HG02763 (cell line): Measurements from ENCODE around the gene ACVR1C.
A peak's percentile ranks its signal among the peaks of the same experiment; 100 is the strongest.

Experiments
- ATAC-seq: cut with Tn5 transposase; IDR thresholded peaks from one replicate; pipeline ENCODE4 v1.9.1; 2021; ENCODE audit warnings: mild to moderate bottlenecking, moderate library complexity; ENCODE audit not compliant: unreplicated experiment

Gene ACVR1C

DNA sequence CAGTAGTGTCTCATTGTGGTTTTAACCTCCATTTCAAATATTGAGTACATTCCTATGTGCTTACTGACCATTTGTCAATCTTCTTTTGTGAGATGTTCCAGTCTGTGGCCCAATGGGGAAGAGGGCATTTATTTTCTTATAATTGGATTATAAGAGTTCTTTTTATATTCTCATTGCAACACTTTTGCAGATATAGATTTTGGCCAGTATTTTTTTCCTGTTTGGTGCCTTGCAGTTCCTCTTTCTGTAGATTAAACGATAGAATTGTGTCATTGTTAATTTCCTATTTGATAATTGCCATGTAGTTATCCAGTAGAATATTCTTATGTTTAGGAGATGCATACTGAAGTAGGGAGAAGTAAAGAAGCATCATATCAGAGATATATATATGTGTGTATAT is 128.3 kb downstream of the ACVR1C start:
- ATAC-seq = no peak

DNA sequence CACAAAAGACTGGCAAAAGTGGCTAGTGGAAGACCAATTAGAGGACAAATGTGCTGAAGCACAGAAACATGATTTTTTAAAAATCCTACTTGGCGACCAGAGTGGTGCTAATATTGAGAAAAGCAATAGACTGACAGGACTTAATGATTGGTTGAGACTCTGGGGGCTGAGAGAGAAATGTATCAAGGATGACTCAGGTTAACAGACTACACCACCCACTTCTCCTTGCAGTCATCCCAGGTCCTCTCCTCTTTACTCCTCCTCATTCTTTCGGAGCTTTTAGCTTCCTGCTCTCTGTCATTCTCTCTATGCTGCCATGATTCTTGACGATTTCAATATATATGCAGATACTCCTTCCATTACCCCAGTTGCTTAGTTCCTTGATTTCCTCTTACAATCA is 130.2 kb downstream of the ACVR1C start:
- ATAC-seq = no peak

DNA sequence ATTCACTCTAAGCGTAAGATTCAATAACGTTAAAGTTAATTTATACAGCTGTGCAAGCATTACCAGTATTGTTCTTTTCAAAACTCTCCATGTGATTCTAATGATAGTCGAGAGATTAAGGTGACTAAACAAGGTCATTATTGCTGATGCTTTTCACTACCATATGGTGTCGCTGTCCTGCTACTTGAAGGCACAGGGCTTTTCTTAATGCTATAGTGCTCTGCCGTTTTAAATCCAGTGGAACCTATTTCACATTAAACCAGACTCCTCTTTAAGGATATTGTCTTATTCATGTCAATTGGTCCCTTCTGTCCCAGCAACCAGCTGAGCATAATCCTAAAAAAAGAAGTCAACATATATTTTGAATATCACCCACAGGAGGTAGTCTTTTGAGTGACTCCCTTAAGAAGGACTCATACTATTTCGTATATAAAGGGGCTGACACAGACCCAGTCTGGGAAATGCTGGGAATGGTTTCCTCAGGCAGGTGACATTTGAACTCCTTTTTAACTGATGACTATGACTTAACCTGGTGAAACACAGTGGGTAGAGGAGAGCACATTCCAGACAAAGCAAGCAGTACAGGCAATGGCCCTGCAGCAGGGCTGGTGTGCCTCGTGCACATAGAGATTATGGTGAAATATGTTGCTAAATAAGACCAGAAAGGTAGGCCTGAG is 130.9 kb downstream of the ACVR1C start:
- peak; percentile 84 for ATAC-seq

DNA sequence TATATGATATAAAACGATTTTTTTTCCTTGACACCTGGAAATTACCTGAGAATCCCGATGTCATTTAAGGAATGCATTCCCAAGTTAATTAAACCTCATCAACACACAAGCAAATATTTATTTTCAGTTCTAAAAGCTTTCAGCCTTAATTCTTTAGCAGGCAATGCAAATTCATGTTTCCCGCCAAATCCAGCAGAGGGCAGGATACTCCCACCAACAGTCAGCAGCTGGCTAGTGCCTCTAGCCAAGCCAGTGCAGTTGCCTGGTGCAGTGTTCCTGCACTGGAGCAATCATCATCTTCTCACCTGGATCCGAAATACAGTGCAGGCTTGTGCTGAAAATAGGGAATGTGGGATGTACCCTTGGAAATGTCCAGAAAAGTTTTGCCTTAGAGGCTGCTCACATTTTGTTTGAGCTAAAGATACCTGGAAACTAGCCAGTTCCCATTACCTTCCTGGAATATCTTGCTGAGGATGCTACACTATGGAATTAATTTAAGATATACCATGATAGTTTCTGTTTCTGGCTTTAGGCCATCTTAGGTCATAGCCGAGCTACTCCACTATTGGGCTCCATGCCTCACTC is 136.4 kb downstream of the ACVR1C start:
- peak; percentile 97 for ATAC-seq

DNA sequence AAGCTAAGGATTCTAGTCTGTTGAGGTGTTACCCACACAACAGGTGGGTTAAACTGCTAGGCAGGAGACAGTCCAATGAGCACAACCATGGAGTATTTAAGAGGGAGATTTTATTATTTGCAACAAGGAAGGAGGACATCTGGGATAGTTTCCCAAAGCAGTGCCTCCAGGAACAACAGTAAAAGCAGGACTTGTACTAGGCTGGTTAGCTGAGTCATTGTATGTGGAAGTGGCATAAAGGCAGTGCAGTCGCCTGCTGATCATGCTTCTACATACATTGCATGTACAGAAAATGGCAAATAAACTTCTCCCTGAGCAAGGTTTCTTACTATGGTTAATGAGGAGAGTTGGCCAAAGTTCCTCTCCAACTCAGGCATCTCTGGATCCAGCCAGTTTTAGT is 138.7 kb downstream of the ACVR1C start:
- ATAC-seq = no peak

DNA sequence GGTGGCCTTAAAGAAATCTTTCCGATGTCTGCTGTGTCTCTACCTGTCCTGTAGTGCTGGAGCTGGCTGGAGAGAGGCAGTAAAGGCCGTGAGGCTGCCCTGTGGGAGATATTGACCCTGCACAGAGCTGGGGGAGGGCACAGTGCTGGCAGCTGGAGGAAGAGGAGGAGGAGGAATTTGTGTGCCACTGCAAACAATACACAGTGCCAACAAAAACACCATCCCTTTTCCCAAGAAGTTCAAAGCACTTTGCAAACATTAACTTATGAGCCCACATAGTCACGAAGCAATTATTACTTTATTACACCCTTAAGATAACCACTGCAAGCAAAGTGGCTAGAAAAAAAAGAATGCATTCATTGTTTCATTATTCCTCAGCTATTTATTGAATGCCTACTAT is 139.8 kb downstream of the ACVR1C start:
- ATAC-seq = no peak

DNA sequence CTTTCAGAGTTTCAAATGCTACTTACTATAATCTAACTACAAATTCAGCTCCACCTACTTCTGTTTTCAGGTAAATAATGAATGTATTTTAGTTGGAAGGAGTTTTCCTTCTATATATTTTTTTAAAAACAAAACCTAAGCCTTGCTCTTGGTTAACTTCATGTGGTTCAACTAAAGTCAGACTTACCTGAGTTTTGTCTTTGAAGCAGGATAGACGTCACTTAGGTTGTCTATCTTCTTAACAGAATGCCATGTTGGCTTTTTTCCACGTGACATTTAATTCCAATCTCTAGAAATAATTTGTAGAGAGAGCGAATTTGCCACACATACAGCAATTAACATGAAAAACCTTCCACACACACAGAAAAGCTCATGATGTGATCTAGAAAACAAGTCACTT is 140.9 kb downstream of the ACVR1C start:
- no peak for ATAC-seq

DNA sequence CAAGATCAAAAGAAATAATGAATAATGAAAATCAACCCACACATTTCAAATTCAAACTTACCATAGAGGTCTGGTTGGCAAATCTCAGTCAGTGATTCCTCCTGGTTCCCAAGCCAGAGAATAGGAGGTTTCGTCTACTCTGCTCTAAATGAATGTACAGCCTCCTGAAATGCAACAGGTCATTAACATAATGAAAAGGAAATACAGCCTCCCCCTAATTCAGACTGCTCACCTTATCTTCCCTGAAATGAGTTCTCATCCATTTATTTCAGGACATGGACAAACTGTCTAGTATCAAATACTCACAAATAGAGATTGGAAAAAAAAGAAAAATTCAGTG is 141.4 kb downstream of the ACVR1C start:
- no peak for ATAC-seq

DNA sequence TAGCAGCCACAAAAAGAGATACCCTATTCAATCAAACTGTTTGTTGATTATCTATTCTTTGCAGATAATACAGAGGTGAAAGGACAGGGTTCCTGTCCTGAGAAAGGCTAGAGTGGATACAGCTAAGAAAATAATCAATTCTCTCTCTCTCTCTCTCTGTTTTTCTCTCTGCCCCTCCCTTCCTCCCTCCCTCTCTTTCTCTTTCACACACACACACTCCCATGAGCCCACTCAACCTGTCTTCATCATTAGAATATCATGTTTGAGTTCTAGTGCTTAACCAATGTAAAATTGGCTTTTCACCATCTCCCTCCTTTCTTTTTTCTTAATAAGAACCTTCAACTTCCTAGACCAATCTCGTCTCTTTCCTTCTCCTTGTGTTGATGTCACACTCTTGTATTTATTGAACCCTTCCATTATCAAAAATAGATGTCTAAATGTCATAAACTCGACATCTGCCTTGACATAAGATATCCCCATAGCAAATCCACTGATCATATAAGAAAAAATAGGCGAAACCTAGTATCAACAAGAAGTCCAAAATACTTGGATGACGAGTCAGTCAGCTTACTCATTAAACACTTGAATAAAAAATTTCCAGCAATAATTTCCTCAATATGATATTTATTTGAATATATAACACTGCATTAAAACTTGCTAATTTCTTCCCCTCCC is 141.9 kb downstream of the ACVR1C start:
- no peak for ATAC-seq

DNA sequence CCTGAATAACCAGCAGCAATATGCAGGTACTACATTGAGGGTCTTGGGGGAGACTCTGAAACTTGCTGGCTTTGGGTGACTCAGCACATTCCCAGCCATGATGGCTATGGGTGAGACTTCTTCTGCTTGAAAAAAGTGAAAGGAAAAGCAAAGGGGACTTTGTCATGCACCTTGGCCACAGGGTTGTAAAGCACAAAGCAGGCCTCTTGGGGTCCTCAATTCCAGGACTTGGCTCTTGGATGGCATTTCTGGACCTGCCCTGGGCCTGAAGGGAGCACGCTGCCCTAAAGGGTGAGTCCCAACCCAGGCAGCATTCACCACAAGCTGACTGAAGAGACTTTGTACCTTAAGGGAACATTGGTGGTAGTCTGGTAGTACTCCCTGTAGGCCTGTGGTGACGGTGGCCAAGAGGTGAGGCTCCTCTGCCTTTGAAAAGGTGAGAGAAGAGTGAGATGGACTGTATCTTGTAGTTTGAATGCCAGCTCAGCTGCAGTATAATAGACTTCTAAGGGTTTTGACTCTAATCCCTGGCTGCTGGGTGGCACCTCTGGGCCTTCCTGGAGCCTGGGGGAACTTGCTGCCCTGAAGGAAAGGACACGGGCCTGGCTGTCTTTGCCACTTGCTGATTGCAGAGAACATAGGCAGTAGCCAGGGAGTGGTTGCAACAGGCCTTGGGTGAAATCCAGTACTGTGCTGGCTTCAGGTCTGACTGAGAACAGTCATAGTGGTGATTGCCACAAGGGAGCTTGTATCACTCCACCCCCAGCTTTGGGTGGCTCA is 148.3 kb downstream of the ACVR1C start:
- ATAC-seq = peak; percentile 77

DNA sequence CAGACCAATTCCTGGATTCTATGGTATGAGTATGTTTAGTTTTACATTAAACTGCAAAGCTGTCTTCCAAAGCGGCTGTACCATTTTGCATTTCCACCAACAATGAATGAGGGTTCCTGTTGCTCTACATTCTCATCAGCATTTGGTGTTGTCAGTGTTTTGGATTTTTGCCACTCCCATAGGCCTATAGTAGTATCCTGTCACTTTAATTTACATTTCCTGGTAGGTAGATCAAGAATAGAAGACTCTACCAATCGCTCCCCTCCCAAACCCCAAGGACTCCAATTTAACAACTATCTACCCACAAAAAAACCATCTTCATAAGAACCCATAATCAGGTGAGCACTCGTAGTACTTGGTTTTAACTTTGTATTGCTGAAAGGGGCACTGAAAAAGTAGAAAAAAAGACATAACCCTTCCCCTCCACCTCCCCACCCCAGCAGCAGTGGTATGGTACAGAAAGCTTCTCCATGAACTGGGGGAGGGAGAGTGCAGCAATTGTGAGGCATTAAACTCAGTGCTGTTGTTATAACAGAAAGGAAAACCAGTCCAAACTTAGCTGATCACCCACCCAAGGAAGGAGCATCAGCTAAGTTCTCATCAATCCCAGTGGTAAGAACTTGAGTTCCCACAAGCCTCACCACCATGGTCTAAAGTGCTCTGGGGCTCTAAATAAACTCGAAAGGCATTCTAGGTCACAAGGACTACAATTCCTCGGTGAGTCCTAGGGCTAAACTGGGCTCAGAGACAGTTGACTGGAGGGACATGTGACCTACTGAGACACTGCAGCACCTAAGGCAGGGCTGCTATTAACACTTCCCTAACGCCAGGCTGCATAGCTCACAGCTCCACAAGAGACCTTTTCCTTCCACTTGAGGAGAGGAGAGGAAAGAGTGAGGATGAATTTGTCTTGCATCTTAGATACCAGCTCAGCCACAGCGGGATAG is 149.3 kb downstream of the ACVR1C start:
- no peak for ATAC-seq

DNA sequence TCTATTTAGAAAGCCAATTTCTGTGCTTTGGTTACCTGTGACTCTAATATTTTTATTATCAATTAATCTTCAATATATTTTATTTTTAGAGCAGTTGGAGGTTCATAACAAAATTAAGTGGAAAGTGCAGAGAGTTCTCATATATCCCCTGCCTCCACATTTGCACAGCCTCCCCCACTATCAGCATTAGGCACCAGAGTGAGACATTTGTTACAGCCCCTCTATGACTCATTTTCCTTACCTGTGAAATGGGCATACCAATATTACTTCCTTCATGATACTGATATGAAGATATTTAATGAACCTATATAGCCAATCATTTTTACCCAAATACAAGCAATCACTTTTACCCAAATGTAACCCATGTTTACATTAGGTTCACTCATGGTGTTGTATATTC is 150.7 kb downstream of the ACVR1C start:
- ATAC-seq = no peak

DNA sequence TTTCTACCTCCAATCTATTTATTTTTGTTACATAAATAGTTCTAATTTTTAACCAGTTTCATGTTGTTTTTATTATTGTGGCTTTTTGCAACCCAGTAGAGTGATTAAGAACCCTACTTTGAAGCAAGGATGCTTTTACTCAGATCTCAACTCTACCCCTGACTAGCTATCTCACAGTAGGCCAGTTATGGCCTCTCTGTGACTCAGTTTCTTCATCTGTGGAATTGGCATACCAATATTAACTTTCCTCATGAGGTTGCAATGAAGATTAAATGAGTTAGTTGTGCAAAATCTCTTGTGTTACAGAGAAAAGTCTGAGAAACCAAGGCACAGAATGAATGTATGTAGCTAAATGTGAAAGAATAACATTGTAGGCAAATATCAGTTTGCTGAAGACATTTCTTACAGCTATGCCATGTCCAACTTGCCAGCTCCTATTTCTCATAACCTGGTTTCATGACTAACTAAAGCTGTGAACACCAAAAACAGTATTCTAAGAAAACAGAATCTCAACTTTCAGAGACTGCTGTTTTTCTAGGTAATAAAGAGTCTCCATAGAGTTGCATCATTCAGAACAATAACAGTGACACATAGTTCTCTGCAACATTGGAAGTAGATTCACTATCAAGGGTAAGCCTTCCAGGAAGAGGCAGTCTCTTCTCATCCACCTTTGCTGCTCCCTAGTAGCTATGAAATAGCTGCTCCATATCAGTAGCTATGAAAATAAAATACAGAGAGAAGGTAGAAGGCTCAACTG is 151.5 kb downstream of the ACVR1C start:
- ATAC-seq = no peak
